ENCODE data around the gene KAZN. TPM values are rescaled to one million over a fixed set of nuclear protein-coding genes. Genes with fewer than 3 reads are reported as not detected.

Gene KAZN
- 1.1 TPM in 2 replicates for total RNA-seq

GRCh38 chr1:14598498-14599182 is at the start of gene KAZN:
Gene KAZN (plus strand): TSS chr1:14598685.
- intact Hi-C loops (cut with micrococcal nuclease): no loop called here
- H3K27me3 Mint-ChIP-seq: peaks cover 41% of the 10 kb centered on the region
- H3K4me3 Mint-ChIP-seq: no peak within 1 kb of the TSS
- no peak for DNase-seq
- H3K9me3 Mint-ChIP-seq: no peaks in the 10 kb centered on the region
- no peaks in the 10 kb centered on the region for H3K4me1 Mint-ChIP-seq
- no peak within 1 kb of the TSS for H3K27ac Mint-ChIP-seq
- no peaks in the 10 kb centered on the region for H3K36me3 Mint-ChIP-seq (ENCODE audit: low read depth)

- Mint-ChIP-seq H3K9me3 (no peaks in the 10 kb centered on the region), H3K4me1 (no peaks in the 10 kb centered on the region), H3K27ac (no peak overlapping the region), H3K4me3 (no peak overlapping the region), H3K27me3 (no peaks in the 10 kb centered on the region), H3K36me3 (ENCODE audit: low read depth) (no peaks in the 10 kb centered on the region)
- intact Hi-C loops (cut with micrococcal nuclease): no loop called here
- DNase-seq: no peak
These were observed 48.4 kb upstream of the KAZN start for GRCh38 chr1:14549897-14550620.

GRCh38 chr1:14551386-14551785 is 47.1 kb upstream of the KAZN start:
- H3K27me3 Mint-ChIP-seq: no peaks in the 10 kb centered on the region
- H3K36me3 Mint-ChIP-seq (ENCODE audit: low read depth): no peaks in the 10 kb centered on the region
- no peak overlapping the region for H3K4me3 Mint-ChIP-seq
- intact Hi-C loops (cut with micrococcal nuclease): no loop called here
- no peaks in the 10 kb centered on the region for H3K4me1 Mint-ChIP-seq
- H3K9me3 Mint-ChIP-seq: no peaks in the 10 kb centered on the region
- DNase-seq: no peak
- no peak overlapping the region for H3K27ac Mint-ChIP-seq

- no peaks in the 10 kb centered on the region for H3K36me3 Mint-ChIP-seq (ENCODE audit: low read depth)
- no peak for DNase-seq
- no peak overlapping the region for H3K4me3 Mint-ChIP-seq
- no peaks in the 10 kb centered on the region for H3K4me1 Mint-ChIP-seq
- H3K27ac Mint-ChIP-seq: no peak overlapping the region
- H3K9me3 Mint-ChIP-seq: no peaks in the 10 kb centered on the region
- intact Hi-C loops (cut with micrococcal nuclease): no loop called here
- H3K27me3 Mint-ChIP-seq: no peaks in the 10 kb centered on the region
These were observed 46.1 kb upstream of the KAZN start for GRCh38 chr1:14552246-14552965.

- intact Hi-C loops (cut with micrococcal nuclease): no loop called here
- H3K4me3 Mint-ChIP-seq: no peak overlapping the region
- H3K4me1 Mint-ChIP-seq: no peaks in the 10 kb centered on the region
- no peak overlapping the region for H3K27ac Mint-ChIP-seq
- H3K27me3 Mint-ChIP-seq: no peaks in the 10 kb centered on the region
- no peak for DNase-seq
- H3K9me3 Mint-ChIP-seq: no peaks in the 10 kb centered on the region
- no peaks in the 10 kb centered on the region for H3K36me3 Mint-ChIP-seq (ENCODE audit: low read depth)
These were observed 44.8 kb upstream of the KAZN start for GRCh38 chr1:14553711-14554110.

- Mint-ChIP-seq H3K4me1 (no peaks in the 10 kb centered on the region), H3K4me3 (no peak overlapping the region), H3K27ac (no peak overlapping the region), H3K36me3 (ENCODE audit: low read depth) (no peaks in the 10 kb centered on the region), H3K27me3 (no peaks in the 10 kb centered on the region), H3K9me3 (no peaks in the 10 kb centered on the region)
- intact Hi-C loops (cut with micrococcal nuclease): no loop called here
- no peak for DNase-seq
These were observed 43.4 kb upstream of the KAZN start for GRCh38 chr1:14555091-14555490.

- H3K4me3 Mint-ChIP-seq: no peak overlapping the region
- H3K27me3 Mint-ChIP-seq: no peaks in the 10 kb centered on the region
- no peak overlapping the region for H3K27ac Mint-ChIP-seq
- no peak for DNase-seq
- no peaks in the 10 kb centered on the region for H3K4me1 Mint-ChIP-seq
- H3K9me3 Mint-ChIP-seq: no peaks in the 10 kb centered on the region
- intact Hi-C loops (cut with micrococcal nuclease): no loop called here
- no peaks in the 10 kb centered on the region for H3K36me3 Mint-ChIP-seq (ENCODE audit: low read depth)
These were observed 37.3 kb upstream of the KAZN start for GRCh38 chr1:14561014-14561693.

- H3K36me3 Mint-ChIP-seq (ENCODE audit: low read depth): no peaks in the 10 kb centered on the region
- peaks cover 1% of the 10 kb centered on the region for H3K27me3 Mint-ChIP-seq
- no peaks in the 10 kb centered on the region for H3K4me1 Mint-ChIP-seq
- no peak for DNase-seq
- H3K27ac Mint-ChIP-seq: no peak overlapping the region
- H3K9me3 Mint-ChIP-seq: no peaks in the 10 kb centered on the region
- no peak overlapping the region for H3K4me3 Mint-ChIP-seq
- intact Hi-C loops (cut with micrococcal nuclease): no loop called here
These were observed 33.4 kb upstream of the KAZN start for GRCh38 chr1:14565090-14565489.

GRCh38 chr1:14567056-14567455 is 31.4 kb upstream of the KAZN start:
- Mint-ChIP-seq H3K4me3 (no peak overlapping the region), H3K9me3 (no peaks in the 10 kb centered on the region), H3K27me3 (peaks cover 3% of the 10 kb centered on the region), H3K36me3 (ENCODE audit: low read depth) (no peaks in the 10 kb centered on the region), H3K4me1 (no peaks in the 10 kb centered on the region), H3K27ac (no peak overlapping the region)
- no peak for DNase-seq
- intact Hi-C loops (cut with micrococcal nuclease): no loop called here

GRCh38 chr1:14567903-14568302 is 30.6 kb upstream of the KAZN start:
- Mint-ChIP-seq H3K27me3 (peaks cover 3% of the 10 kb centered on the region), H3K9me3 (no peaks in the 10 kb centered on the region), H3K36me3 (ENCODE audit: low read depth) (no peaks in the 10 kb centered on the region), H3K4me1 (no peaks in the 10 kb centered on the region), H3K27ac (no peak overlapping the region), H3K4me3 (no peak overlapping the region)
- DNase-seq: no peak
- intact Hi-C loops (cut with micrococcal nuclease): no loop called here

GRCh38 chr1:14568716-14569355 is 29.6 kb upstream of the KAZN start:
- no peaks in the 10 kb centered on the region for H3K36me3 Mint-ChIP-seq (ENCODE audit: low read depth)
- DNase-seq: no peak
- H3K27ac Mint-ChIP-seq: no peak overlapping the region
- no peak overlapping the region for H3K4me3 Mint-ChIP-seq
- H3K4me1 Mint-ChIP-seq: no peaks in the 10 kb centered on the region
- intact Hi-C loops (cut with micrococcal nuclease): no loop called here
- no peaks in the 10 kb centered on the region for H3K9me3 Mint-ChIP-seq
- peaks cover 3% of the 10 kb centered on the region for H3K27me3 Mint-ChIP-seq

GRCh38 chr1:14570514-14570913 is 28.0 kb upstream of the KAZN start:
- intact Hi-C loops (cut with micrococcal nuclease): no loop called here
- H3K4me1 Mint-ChIP-seq: no peaks in the 10 kb centered on the region
- H3K4me3 Mint-ChIP-seq: no peak overlapping the region
- no peak overlapping the region for H3K27ac Mint-ChIP-seq
- no peak for DNase-seq
- no peaks in the 10 kb centered on the region for H3K36me3 Mint-ChIP-seq (ENCODE audit: low read depth)
- H3K9me3 Mint-ChIP-seq: no peaks in the 10 kb centered on the region
- peaks cover 3% of the 10 kb centered on the region for H3K27me3 Mint-ChIP-seq

- intact Hi-C loops (cut with micrococcal nuclease): no loop called here
- Mint-ChIP-seq H3K4me3 (no peak overlapping the region), H3K36me3 (ENCODE audit: low read depth) (no peaks in the 10 kb centered on the region), H3K4me1 (no peaks in the 10 kb centered on the region), H3K9me3 (peaks cover 4% of the 10 kb centered on the region), H3K27me3 (peaks cover 3% of the 10 kb centered on the region), H3K27ac (no peak overlapping the region)
- DNase-seq: no peak
These were observed 26.4 kb upstream of the KAZN start for GRCh38 chr1:14571810-14572767.

All from activated CD4-positive, alpha-beta T cell treated with anti-CD3 and anti-CD28 coated beads, Interleukin-2, amount 10 ng/mL, durations not matched to agents 24 days and 14 days (primary cell).